Dedifferentiated amniotic fluid mesenchymal stem cell (primary cell): Measurements from ENCODE around the gene MAP2K2.
"Not testable (repeated sequence)": the region's sequence is repeated elsewhere in the genome, so short reads cannot be mapped to it uniquely, and the experiment has no call there.

Source experiments
- DNase-seq: peaks from one replicate; pipeline ENCODE4 v3.0.0-alpha.2; 2016; ENCODE audit errors: extremely low spot score

Gene MAP2K2

GRCh38 chr19:4130744-4131438 lies 7.0 kb upstream of the MAP2K2 start:
- DNase-seq, result peak; percentile 58

DNA sequence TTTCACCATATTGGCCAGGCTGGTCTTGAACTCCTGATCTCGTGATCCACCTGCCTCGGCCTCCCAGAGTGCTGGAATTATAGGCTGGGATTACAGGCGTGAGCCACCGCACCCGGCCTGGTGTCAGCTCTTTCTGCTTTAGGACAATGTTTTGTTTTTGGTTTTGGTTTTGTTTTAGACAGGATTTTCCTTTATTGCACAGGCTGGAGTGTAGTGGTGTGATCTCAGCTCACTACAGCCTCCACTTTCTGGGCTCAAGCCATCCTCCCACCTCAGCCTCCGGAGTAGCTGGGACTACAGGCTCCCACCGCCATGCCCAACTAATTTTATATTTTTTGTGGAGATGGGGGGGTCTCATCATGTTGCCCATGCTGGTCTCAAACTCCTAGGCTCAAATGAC lies 5.1 kb upstream of the MAP2K2 start:
- DNase-seq, result not testable (repeated sequence)

- not testable (repeated sequence) for DNase-seq
Observed at GRCh38 chr19:4127322-4127721, 3.4 kb upstream of the MAP2K2 start.

DNA sequence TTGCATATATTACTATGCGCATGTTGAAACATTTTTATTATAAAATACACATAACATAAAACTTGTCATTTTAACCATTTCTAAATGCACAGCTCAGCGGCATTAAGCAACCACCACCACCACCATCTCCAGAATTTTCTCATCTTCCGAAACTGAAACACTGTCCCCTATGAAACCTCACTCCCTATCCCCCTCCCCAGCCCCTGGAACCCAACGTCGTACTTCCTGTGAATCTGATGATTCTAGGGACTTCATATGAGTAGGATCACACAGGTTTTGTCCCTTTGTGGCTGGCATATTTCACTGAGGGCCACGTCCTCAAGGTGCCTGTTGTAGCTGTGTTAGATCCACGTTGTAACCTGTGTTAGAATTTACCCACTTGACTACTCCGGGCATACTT lies 716 bp upstream of the MAP2K2 start:
- no peak for DNase-seq

DNA sequence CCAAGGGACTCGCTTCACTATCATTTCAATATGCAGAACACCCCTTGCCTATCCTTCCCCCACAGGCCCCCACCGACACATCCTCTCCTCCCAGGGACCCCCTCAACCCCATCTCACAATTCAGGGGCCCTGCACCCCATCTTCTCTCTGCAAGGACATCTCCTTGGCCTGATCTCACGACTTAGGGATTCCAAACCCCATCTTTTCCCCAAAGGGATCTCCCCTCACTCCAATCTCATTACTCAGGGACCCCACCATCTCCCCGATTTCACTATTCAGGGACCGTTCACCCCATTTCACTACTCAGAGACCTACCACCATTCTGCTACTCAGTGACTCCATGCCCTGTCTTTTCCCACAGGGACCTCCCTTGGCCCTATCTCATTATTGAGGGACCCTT lies 1.4 kb downstream of the MAP2K2 start:
- no peak for DNase-seq

GRCh38 chr19:4121815-4122214 lies 2.1 kb downstream of the MAP2K2 start:
- no peak for DNase-seq

DNA sequence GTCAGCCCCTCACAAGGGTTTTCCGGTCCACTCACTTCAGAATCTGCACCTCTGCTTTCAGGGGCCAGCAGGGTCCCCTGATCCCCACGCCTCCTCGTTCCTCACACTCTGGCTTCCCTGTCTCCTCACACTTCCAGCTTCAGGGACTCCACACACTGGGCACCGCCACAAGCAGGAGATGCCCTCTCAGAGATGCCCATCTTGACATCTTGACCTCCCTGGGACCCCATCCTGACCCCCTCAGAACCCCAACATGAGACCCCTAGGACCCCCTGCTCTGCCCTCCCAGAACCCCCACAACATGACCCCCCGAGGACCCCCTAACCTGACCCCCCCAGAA lies 2.7 kb downstream of the MAP2K2 start:
- DNase-seq, result no peak

GRCh38 chr19:4120559-4121272 lies 3.2 kb downstream of the MAP2K2 start:
- peak; percentile 34 for DNase-seq

- DNase-seq, result no peak
Observed at GRCh38 chr19:4119763-4120162, 4.2 kb downstream of the MAP2K2 start.

DNA sequence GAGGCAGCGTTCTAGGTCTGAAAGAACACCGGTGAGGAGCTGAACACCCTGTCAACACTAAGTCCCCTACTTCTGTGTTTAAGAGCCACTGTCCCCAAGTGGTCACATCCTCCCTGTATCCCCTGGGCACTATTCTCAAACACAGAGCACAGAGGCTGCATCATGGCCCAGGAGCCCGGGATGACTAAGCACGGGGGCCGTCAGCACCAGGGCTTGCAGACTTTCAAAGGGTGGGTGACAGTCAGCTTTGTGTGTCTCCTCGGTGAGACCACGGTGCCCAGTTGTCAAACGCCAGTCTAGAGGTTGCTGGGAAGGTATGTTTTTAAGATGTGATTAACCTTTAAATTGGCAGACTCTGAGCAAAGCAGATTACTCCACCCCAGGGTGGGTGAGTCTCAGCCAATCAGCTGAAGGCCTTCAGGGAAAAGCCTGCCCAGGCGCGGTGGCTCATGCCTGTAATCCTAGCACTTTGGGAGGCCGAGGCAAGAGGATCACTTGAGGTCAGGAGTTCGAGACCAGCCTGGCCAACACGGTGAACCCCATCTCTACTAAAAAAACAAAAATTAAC lies 8.0 kb downstream of the MAP2K2 start:
- DNase-seq, result no peak

GRCh38 chr19:4115050-4115817 lies 8.7 kb downstream of the MAP2K2 start:
- DNase-seq, result no peak

DNA sequence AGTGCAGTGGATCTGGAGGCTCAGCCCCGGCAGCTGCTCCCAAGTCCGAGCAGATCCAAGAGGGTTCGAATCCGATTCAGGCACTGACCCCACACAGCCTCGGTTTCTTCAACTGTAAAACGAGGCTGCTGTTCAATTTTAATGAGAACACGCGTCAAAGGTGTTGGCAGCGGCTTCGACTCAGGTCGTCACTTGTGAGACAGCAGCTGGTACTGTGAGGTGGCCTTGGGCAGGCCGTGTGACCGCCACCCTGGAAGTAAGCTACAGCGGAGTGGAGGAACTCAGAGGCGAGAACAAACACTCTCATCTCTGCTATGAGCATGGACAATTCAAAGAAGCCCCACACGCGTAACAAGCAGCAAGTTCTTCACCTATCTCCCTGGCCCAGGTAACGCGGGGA lies 9.7 kb downstream of the MAP2K2 start:
- no peak for DNase-seq

GRCh38 chr19:4113398-4114088 lies 10.4 kb downstream of the MAP2K2 start:
- DNase-seq, result no peak

- no peak for DNase-seq
Observed at GRCh38 chr19:4112367-4112766, 11.6 kb downstream of the MAP2K2 start.

DNA sequence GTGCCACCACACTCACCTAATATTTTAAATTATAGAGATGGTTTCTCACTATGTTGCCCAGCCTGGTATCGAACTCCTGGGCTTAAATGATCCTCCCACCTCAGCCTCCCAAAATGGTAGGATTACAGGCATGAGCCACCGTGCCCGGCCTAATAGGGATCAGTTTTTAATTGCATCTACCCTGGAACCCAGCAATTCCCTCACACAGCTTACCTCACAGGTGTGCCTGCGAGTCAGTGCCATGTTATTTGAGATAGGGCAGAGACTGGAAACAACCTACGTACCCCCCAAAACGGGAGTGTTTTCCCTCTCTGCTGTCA lies 14.3 kb downstream of the MAP2K2 start:
- no peak for DNase-seq

- DNase-seq, result no peak
Observed at GRCh38 chr19:4108767-4109625, 14.9 kb downstream of the MAP2K2 start.

- no peak for DNase-seq
Observed at GRCh38 chr19:4103080-4103433, 20.9 kb downstream of the MAP2K2 start.

DNA sequence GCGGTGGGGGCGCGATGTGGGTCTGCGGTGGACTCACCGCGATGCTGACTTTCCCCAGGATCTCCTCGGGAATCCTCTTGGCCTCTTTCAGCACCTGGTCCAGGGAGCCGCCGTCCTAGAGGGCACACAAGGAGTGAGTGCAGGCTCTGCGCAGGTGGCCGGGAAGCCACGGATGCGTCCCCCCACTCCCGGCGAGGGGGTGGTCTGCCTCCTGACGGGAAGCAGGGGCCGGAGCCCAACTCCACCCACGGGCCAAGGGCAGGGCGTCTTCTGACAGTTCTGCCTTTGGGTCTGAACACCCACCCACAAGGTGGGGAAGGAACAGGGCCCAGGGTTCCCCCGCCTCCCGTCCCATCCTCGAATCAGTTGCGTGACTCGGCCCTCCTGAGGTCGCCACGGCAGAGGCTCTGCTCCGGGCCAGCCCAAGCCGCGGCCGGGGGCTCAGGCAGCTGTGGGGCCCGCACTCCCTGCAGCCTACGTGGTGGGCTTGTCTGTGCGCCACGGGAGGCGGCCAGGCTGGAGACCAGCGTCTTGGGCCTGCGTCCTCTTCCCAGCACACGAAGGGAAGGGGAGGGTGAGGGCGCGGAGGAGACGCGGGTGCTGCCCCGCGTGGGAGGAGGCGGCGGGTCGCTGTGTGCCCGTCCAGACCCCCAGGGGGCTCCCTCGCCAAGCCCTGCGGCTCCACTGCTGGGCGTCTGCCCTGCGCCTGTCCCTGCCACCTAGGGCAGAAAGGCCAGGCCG lies 21.4 kb downstream of the MAP2K2 start:
- DNase-seq, result no peak

- no peak for DNase-seq
Observed at GRCh38 chr19:4101496-4101770, 22.5 kb downstream of the MAP2K2 start.

- DNase-seq, result no peak
Observed at GRCh38 chr19:4100647-4101495, 23.1 kb downstream of the MAP2K2 start.
